ENCODE measurements around the gene SHB.

DNA sequence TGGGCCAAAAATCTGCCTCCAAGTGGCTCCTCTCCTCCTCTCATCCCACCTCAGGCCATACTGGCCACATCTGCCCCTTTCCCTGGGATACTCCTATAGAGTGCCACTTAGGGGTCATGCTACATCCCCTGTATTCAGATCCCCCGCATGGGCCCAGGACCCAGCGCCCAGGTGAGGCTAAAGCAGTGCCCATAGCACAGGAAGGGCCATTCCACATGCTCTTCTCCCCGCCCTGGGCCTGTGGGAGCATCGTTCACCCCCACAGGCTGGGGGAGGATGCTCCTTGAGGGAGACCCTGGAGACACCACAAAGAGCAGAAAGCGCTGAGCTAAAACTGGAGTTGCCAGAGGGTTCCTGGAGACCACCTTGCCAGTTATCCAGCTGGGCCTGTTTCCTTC is 112.6 kb downstream of the SHB start:
- no peak for TF ChIP-seq SP1 (IDR thresholded peaks at IDR 0.05)
- TF ChIP-seq FOXK2 (IDR thresholded peaks at IDR 0.05) = no peak
- no peak for TF ChIP-seq FOXM1 (IDR thresholded peaks at IDR 0.05; ENCODE audit: borderline replicate concordance)
- TF ChIP-seq SUZ12 (IDR thresholded peaks at IDR 0.05) = no peak
- TF ChIP-seq, protein P1, sequence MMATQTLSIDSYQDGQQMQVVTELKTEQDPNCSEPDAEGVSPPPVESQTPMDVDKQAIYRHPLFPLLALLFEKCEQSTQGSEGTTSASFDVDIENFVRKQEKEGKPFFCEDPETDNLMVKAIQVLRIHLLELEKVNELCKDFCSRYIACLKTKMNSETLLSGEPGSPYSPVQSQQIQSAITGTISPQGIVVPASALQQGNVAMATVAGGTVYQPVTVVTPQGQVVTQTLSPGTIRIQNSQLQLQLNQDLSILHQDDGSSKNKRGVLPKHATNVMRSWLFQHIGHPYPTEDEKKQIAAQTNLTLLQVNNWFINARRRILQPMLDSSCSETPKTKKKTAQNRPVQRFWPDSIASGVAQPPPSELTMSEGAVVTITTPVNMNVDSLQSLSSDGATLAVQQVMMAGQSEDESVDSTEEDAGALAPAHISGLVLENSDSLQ (IDR thresholded peaks at IDR 0.05) = no peak
- TF ChIP-seq TARDBP (IDR thresholded peaks at IDR 0.05) = no peak
- no peak for TF ChIP-seq BHLHE40 (IDR thresholded peaks at IDR 0.05; ENCODE audit: borderline replicate concordance)
- no peak for TF ChIP-seq NFRKB (IDR thresholded peaks at IDR 0.05)
- no peak for TF ChIP-seq ZNF384 (IDR thresholded peaks at IDR 0.05)
- TF ChIP-seq CTBP1 (IDR thresholded peaks at IDR 0.05; ENCODE audit: borderline replicate concordance) = no peak
- no peak for TF ChIP-seq ARNT (IDR thresholded peaks at IDR 0.05)
- no peak for TF ChIP-seq FOXA1 (IDR thresholded peaks at IDR 0.05)
